ENCODE measurements around the gene N4BP3.

GRCh38 chr5:178067755-178068154 is 45.6 kb upstream of the N4BP3 start:
- no peak for TF ChIP-seq CTCF (conservative IDR thresholded peaks at IDR 0.05; ENCODE audit: low read depth, low read length)
- TF ChIP-seq SMC3 (IDR thresholded peaks at IDR 0.05; ENCODE audit: low read depth, low read length), result no peak
- TF ChIP-seq MAZ (IDR thresholded peaks at IDR 0.05; ENCODE audit: borderline replicate concordance, low read depth, low read length), result no peak
- no peak for TF ChIP-seq POLR2A (IDR thresholded peaks at IDR 0.05; ENCODE audit: low read depth, low read length)
- no peak for TF ChIP-seq RFX5 (IDR thresholded peaks at IDR 0.05; ENCODE audit: low read depth, low read length)
- no peak for TF ChIP-seq BHLHE40 (IDR thresholded peaks at IDR 0.05; ENCODE audit: low read depth, low read length)
- TF ChIP-seq USF2 (IDR thresholded peaks at IDR 0.05; ENCODE audit: low read depth, low read length), result no peak
- no peak for TF ChIP-seq RCOR1 (IDR thresholded peaks at IDR 0.05; ENCODE audit: insufficient replicate concordance, low read length)
- TF ChIP-seq MAFK (IDR thresholded peaks at IDR 0.05; ENCODE audit: low read depth, low read length), result no peak
- TF ChIP-seq RAD21 (IDR thresholded peaks at IDR 0.05; ENCODE audit: low read length), result no peak

Data from IMR-90 (cell line).